Cerebellar cortex (tissue), 1 donor: Measurements from ENCODE around the gene C1orf21.

Experiments used
- DNase-seq: peaks from one replicate; pipeline ENCODE4 v3.0.0-alpha.2; 2015; ENCODE audit warnings: low spot score

C1orf21 gene

GRCh38 chr1:184517130-184517529, 130.3 kb downstream of the C1orf21 start:
- no peak for DNase-seq

- DNase-seq = no peak
These were observed 132.0 kb downstream of the C1orf21 start for GRCh38 chr1:184518736-184519357.

DNA sequence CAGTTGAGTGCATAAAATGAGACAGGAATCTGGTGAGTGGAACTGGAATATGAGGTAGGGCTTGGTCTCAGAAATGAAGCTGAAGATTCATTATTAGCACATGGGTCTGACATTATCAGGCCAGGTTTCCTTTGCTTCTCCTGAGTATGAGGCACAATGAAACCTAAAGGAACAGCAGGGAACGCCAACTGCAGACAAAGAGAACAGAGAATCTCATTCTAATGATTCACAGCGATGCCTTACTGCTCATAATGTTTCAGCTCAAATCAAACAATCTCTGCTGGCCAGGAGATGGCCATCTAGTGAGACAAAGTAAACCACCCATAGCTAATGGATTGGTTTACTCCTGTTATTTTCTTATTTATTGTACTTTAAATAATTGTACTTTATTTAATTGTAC, 133.5 kb downstream of the C1orf21 start:
- DNase-seq = no peak

GRCh38 chr1:184524248-184524647, 137.4 kb downstream of the C1orf21 start:
- no peak for DNase-seq

DNA sequence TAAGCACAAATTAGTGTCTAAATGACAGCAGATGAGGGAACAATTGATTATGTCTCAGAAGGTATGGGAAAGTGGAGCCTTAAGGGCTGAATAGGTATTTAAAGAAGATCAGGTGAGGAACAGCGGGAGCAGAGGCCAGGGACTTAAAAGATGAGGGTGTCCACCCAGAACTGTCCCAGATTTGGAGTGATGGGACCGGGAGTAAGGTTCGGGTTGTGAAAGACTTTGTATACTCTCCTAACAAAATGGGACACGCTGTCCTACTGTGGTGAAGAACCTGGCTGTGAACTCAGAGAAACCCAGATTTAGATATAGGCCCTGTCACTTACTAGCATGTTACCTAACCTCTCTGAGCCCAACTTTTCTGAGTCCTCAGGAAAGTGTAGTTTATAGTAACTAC, 140.6 kb downstream of the C1orf21 start:
- no peak for DNase-seq

DNA sequence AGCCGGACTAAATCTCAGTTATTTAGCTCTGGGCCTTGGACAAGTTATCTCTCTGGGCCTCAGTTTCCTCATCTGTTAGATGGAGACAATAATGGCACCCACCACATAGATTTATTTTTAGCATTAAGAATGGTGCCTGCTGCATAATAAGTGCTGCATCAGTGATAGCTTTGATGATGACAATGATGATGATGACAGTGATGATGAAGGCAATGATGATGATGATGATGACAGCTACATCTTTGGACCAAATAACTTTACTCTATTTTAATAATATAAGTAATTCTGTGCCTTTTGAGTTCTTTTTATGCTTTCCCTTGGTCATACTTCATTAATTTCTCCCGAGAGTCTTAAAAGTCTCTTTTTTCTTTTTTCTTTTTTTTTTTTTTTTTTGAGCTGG, 143.4 kb downstream of the C1orf21 start:
- no peak for DNase-seq

GRCh38 chr1:184531296-184531695, 144.5 kb downstream of the C1orf21 start:
- no peak for DNase-seq

DNA sequence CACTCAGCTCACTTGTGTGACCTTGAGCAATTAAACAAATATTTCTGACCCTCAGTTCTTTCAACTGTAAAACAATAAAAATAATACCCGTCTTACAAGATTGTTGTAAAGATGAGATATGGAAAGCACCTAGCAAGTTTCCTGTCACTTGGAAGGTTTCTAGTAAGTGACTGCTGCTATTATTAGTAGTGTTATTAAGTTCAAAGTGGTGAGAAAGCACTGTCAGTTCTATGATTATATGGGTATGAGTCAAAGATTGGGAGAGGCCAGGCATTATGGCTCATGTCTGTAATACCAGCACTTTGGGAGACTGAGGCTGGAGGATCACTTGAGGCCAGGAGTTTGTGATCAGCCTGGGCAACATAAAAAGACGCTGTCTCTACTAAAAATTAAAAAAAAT, 145.4 kb downstream of the C1orf21 start:
- no peak for DNase-seq

DNA sequence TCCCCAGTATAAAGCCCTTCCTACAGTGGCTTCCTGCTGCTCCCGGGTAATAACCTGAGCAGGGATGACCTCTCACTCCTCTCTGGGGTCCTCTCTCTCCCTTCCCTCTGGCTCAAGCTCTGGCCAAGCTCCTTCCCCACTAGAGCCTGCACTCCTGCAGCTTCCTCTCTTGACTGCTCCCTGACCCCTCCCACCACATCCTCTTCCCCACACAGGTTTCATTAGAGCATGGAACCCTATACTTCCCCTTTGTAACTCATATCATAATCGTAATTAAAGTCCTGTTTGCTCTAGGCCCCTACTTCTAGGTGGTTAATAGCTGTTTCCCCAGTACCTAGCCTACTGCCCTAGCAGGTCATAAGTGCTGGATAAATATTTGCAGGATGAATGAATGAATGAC, 146.2 kb downstream of the C1orf21 start:
- DNase-seq = no peak

DNA sequence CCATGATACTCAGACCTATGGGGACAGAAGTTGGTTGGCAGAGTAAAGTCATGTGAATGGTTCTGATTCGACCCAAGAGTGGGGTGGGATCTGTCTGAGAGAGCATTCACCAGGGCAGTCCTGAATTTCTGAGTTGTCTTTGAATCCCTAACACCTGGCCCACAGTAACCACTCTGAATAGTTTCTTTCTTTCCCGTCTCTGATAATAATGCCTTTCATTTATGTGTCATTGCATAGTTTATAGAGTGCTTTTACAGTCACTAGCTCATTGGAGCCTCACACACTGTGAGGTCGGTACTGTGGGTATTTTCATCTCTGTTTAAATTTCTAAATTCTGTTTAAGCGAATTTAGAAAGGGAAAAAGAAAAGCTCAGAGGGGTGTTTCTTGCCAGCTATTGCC, 147.1 kb downstream of the C1orf21 start:
- DNase-seq = no peak

DNA sequence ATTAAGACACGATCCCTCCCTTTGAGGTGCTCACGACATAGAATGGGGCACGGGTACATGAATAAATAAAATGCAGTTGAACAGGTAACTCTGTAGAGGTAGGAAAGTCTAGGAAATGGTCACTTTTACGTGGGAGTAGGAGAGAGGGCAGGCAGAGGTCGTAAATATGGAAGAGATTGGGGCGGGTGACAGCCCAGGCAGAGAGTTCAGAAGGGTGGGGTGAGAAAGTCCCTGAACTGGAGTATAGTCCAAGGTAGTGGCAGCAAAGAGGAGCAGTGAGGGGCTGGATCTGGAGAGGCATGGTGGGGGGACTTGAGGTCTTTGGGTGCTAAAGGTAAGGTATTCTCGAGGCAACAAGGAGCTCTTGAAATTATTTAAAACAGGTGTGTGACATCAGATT, 147.9 kb downstream of the C1orf21 start:
- DNase-seq = no peak

GRCh38 chr1:184535191-184535970, 148.6 kb downstream of the C1orf21 start:
- DNase-seq = no peak

- no peak for DNase-seq
These were observed 149.6 kb downstream of the C1orf21 start for GRCh38 chr1:184536246-184536985.

DNA sequence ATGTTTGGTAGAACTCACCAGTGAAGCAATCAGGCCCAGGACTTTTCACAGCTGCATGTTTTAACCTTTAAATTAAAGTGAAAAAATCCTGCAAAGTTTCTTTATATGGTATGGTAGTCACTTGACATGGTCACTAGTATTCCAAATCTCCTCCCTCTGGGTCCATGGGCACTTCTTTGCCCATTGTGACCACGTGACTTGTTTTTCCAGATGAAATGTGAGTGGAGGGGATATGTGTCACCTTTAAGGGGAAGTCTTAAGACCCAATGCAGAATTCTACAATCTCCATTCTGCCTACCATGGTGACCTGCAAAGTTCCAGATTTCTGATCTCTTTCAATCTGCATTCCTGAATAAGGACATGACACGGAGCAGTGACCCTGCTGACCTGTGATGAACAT, 152.8 kb downstream of the C1orf21 start:
- no peak for DNase-seq

DNA sequence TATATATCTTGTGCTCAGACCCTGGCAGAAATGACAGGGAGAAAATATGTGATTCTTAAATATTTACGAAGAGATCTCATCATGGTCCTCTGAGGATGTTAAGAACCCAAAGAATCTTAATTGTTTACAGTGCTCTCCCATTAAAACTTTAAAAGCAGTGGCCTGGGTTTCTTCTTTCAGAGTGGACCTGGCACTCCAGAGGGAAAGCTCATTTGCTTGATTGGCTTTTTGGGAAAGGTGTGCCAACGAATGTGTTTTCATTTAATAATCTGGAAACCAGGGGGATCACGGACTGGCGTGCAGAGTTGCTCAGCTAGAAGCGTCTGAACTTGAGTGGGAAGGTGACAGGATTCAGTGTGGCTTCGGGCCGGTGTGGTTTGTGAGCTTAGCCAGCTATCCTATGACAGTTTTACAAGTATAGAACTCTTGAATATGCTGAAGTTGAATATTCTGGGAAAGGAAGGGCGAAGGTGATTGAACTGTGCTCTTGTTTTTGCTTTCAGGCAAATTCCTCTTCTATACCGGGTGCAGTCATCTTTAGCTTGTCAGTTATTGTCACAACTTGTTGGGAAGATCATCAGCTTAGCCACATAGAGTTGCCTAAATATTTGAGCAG, 154.8 kb downstream of the C1orf21 start:
- DNase-seq = no peak

GRCh38 chr1:184542291-184542690, 155.5 kb downstream of the C1orf21 start:
- DNase-seq = no peak

DNA sequence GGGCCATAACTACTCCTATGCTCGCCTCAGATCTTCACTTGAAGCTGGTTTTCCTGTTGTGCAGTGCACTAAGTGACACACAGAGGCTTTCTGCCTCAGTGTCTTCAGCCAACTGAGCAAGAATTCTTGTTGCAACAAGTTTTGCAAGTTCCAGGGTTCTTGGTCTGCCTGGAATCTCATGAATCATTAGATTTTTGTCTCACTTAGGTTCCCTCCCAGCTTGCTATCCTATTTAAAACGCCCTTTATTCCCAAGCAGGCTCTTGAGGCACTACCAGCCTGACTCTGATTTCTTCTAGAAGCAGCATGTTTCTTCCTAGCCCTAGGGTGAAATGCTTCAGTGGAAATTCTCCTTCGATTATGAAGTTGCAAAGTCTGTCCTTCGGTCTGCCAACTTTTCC, 158.8 kb downstream of the C1orf21 start:
- no peak for DNase-seq

GRCh38 chr1:184552446-184552845, 165.6 kb downstream of the C1orf21 start:
- DNase-seq = no peak

GRCh38 chr1:184553845-184554244, 167.0 kb downstream of the C1orf21 start:
- DNase-seq = no peak

DNA sequence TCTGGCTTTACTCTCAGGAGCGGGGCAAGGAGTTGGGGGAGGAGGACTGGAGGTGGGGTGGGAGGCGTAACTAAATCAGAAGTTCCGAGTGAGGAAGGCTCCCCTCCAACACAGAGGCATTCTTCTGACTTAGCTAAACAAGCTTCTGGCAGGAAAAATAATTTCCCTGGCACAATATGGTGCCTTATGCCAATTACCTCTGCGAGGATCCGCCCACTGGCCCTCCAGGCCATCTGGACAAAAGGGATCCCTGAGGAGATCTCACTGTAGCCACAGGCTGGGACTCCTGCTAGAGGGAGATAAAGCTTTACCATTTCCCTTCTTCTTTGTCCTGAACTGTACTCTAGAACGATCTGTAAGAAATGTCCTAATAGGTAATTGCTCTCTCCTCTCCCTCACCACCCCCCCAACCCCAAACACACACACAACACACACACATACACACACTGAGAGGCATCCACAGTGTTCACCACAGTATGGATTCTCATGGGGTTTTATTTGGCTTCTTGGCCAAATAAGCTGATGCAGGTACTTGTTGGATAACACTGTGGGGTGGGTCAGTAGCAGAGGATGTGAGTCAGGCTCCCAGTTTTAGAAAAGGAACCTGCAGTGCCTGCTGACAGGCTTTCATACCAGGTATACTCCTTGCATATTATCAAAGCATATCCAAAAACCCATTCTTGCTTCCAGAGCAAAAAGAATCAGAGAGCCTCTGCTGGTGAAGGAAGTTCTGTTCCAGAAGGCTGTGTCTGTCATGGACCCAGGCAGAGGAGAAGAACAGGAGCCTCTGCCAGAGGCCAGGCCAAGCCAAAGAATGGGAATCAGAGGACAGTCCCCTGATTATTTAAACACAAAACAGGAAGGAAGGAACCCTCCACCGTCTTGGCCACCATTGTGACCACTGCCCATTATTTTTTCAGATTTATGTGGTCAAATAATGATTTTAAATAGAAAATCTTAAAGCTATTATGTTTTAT, 169.1 kb downstream of the C1orf21 start:
- DNase-seq = peak; percentile 92

DNA sequence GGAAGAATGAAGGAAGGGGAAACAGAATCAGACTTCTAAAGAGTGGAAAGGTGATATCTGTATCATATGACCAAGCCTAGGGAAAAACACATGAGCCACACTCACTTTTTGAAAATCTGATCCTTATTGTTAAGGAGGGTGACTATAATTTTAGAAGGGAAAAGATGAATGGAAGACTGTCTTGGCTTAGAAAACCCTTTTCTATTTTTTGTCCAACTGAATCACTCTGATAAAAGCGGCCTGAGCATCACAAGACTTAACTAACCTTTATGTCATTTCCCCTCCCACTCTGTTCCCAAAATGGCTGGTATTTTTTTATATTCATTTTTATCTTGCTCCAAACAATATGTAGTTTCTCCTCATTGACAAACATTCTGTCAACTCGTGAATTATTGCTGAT, 169.8 kb downstream of the C1orf21 start:
- no peak for DNase-seq
